MCF 10A (cell line): ENCODE results near the gene MMP8. TPM values are rescaled to one million over a fixed set of nuclear protein-coding genes. Genes with fewer than 3 reads are reported as not detected.
A peak's percentile ranks its signal among the peaks of the same experiment; 100 is the strongest.

Experiments
- BruUV-seq: library from RNA; stranded (reverse); fragments of 400-500 nt; replicated peaks from 2 replicates; lab custom pipeline; 2021; lab: Mats Ljungman, UMichigan
- CTCF ChIA-PET: fragments of 300-600 bp; sonication (Branson Sonifier 250); formaldehyde crosslinking; extraction: SDS; loops from one replicate; lab custom pipeline; 2021; ENCODE audit warnings: antibody characterized with exemption, inconsistent platforms; lab: Yijun Ruan, JAX
- POLR2A ChIA-PET: fragments of 300-600, 350-650 bp; sonication (Branson Sonifier 250); formaldehyde crosslinking; extraction: SDS; loops from one replicate; lab custom pipeline; 2020; ENCODE audit warnings: antibody characterized with exemption, inconsistent platforms; lab: Yijun Ruan, JAX
- DNase-seq: peaks from one replicate; pipeline ENCODE4 v3.0.0-alpha.2; 2018; ENCODE audit not compliant: unreplicated experiment
- H3K27ac Mint-ChIP-seq: one replicate; pipeline ENCODE4 v1.8.0; 2022; ENCODE audit warnings: mild to moderate bottlenecking, low read depth, mixed read lengths; ENCODE audit not compliant: unreplicated experiment
- H3K27me3 Mint-ChIP-seq: one replicate; pipeline ENCODE4 v1.8.0; 2022; ENCODE audit warnings: mixed read lengths; ENCODE audit not compliant: insufficient read depth, unreplicated experiment
- H3K36me3 Mint-ChIP-seq: one replicate; pipeline ENCODE4 v1.8.0; 2022; ENCODE audit warnings: mild to moderate bottlenecking, moderate library complexity, mixed read lengths; ENCODE audit not compliant: insufficient read depth, unreplicated experiment
- H3K4me1 Mint-ChIP-seq: one replicate; pipeline ENCODE4 v1.8.0; 2022; ENCODE audit warnings: mixed read lengths; ENCODE audit not compliant: insufficient read depth, unreplicated experiment
- H3K4me3 Mint-ChIP-seq: one replicate; pipeline ENCODE4 v1.8.0; 2022; ENCODE audit warnings: mild to moderate bottlenecking, moderate library complexity, mixed read lengths; ENCODE audit not compliant: unreplicated experiment
- H3K9me3 Mint-ChIP-seq: one replicate; pipeline ENCODE4 v1.8.0; 2022; ENCODE audit warnings: mixed read lengths; ENCODE audit not compliant: unreplicated experiment
- CTCF ChIP-seq: fragments of 200-600 bp; IDR thresholded peaks from one replicate; pipeline ENCODE4 v1.8.0; 2022; ENCODE audit warnings: antibody characterized with exemption, mild to moderate bottlenecking; ENCODE audit not compliant: unreplicated experiment
- intact Hi-C: fragments of 100-400 bp; cut with micrococcal nuclease; formaldehyde crosslinking; loops from 2 replicates; pipeline ENCODE4 v1.14.1; 2022
- total RNA-seq: library from RNA; stranded (reverse); gene quantifications from 2 replicates; pipeline ENCODE4 v1.2.3, GENCODE V29; 2022

Gene MMP8
- total RNA-seq, 1 experiment from 2014 or later, result not detected

GRCh38 chr11:102676084-102676483, 48.7 kb downstream of the MMP8 start:
- DNase-seq, result no peak
- Mint-ChIP-seq H3K27ac (no peak overlapping the region), H3K9me3 (no peaks in the 10 kb centered on the region), H3K4me1 (no peaks in the 10 kb centered on the region), H3K27me3 (no peaks in the 10 kb centered on the region), H3K4me3 (no peak overlapping the region), H3K36me3 (no peaks in the 10 kb centered on the region)
- BruUV-seq, result no TSS peak
- CTCF ChIA-PET, result interaction anchor here (1.0 to 6.3 kb wide), 2 partner anchors 10 kb away, joined by 4 to 60 read pairs; no protein-coding TSS in a partner anchor
- POLR2A ChIA-PET, result interaction anchor here (0.6 kb wide), 1 partner anchor 414 kb away, joined by 3 read pairs; no protein-coding TSS in a partner anchor
- no peak for TF ChIP-seq CTCF
- intact Hi-C loops, result no loop called here

- BruUV-seq, result no TSS peak
- no peaks in the 10 kb centered on the region for H3K4me1 Mint-ChIP-seq
- no peak overlapping the region for H3K4me3 Mint-ChIP-seq
- TF ChIP-seq CTCF, result no peak
- H3K27ac Mint-ChIP-seq, result no peak overlapping the region
- H3K36me3 Mint-ChIP-seq, result no peaks in the 10 kb centered on the region
- no peaks in the 10 kb centered on the region for H3K27me3 Mint-ChIP-seq
- DNase-seq, result no peak
- ChIA-PET CTCF (interaction anchor here (0.7 to 1.5 kb wide), 4 partner anchors 8 to 174 kb away, joined by 3 to 5 read pairs (median 4); no protein-coding TSS in a partner anchor), POLR2A (no interaction called here)
- no peaks in the 10 kb centered on the region for H3K9me3 Mint-ChIP-seq
- intact Hi-C loops, result loop anchor here (5.0 kb wide), 2 partner anchors 57 to 377 kb away; no protein-coding TSS in a partner anchor
Observed at GRCh38 chr11:102669664-102670063, 55.1 kb downstream of the MMP8 start.

- H3K4me1 Mint-ChIP-seq, result no peaks in the 10 kb centered on the region
- no peaks in the 10 kb centered on the region for H3K36me3 Mint-ChIP-seq
- ChIA-PET POLR2A (interaction anchor here (0.6 to 1.6 kb wide), 7 partner anchors 11 to 325 kb away, joined by 3 to 6 read pairs (median 4); no protein-coding TSS in a partner anchor), CTCF (interaction anchor here (0.7 to 4.5 kb wide), 40 partner anchors 9 to 1392 kb away, joined by 3 to 60 read pairs (median 6); partner anchors contain the start of gene MMP20)
- intact Hi-C loops, result loop anchor here (1.0 to 5.0 kb wide), 6 partner anchors 54 to 374 kb away; no protein-coding TSS in a partner anchor
- DNase-seq, result peak; percentile 63
- no peak overlapping the region for H3K27ac Mint-ChIP-seq
- no TSS peak for BruUV-seq
- peak; percentile 89 for TF ChIP-seq CTCF
- no peaks in the 10 kb centered on the region for H3K9me3 Mint-ChIP-seq
- H3K27me3 Mint-ChIP-seq, result no peaks in the 10 kb centered on the region
- H3K4me3 Mint-ChIP-seq, result no peak overlapping the region
Observed at GRCh38 chr11:102666331-102666957, 58.3 kb downstream of the MMP8 start.

- BruUV-seq, result no TSS peak
- no peak for DNase-seq
- intact Hi-C loops, result no loop called here
- Mint-ChIP-seq H3K9me3 (no peaks in the 10 kb centered on the region), H3K27ac (no peak overlapping the region), H3K27me3 (no peaks in the 10 kb centered on the region), H3K4me3 (no peak overlapping the region), H3K4me1 (no peaks in the 10 kb centered on the region), H3K36me3 (no peaks in the 10 kb centered on the region)
- no peak for TF ChIP-seq CTCF
- POLR2A ChIA-PET, result no interaction called here
- CTCF ChIA-PET, result interaction anchor here (0.7 to 4.5 kb wide), 8 partner anchors 11 to 363 kb away, joined by 3 to 60 read pairs (median 8); no protein-coding TSS in a partner anchor
Observed at GRCh38 chr11:102664001-102664752, 60.6 kb downstream of the MMP8 start.
